SK-N-SH (cell line): ENCODE results near the gene NGB.

Experiments
- CTCF ChIP-seq: fragments of 200-600 bp; sonication (generic); IDR thresholded peaks from 2 replicates; pipeline ENCODE4 v1.6.1; 2017; ENCODE audit warnings: antibody characterized with exemption, mild to moderate bottlenecking, moderate library complexity
- RAD21 ChIP-seq: IDR thresholded peaks from 2 replicates; pipeline ENCODE4 v1.6.1; 2012; ENCODE audit warnings: mild to moderate bottlenecking, low read length

GRCh38 chr14:77281852-77282410 lies 10.9 kb upstream of the NGB start:
- TF ChIP-seq CTCF (no peak), RAD21 (no peak)
